ENCODE results near the gene SAXO1.

SAXO1 gene

DNA sequence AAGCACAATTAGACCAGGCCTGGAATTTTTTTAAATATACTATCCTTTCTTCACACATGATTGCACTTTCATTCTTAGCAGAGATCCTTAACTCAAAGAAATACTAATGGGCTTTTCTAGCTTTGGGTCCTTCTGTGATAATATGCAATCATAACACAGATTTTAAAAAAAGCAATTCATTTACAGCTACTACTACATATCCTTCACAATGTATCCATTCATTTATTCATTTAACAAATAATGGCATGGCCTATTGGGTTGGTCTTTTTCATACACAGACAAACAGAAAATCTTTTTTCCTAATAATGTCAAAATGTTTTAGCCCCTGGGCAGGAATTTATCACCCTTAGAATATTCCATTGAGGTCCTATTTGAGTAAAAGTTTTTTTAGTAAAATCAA, 47.0 kb downstream of the SAXO1 start:
- peak overlapping the region; percentile 25 for H3K27ac ChIP-seq
- TF ChIP-seq, protein P1, sequence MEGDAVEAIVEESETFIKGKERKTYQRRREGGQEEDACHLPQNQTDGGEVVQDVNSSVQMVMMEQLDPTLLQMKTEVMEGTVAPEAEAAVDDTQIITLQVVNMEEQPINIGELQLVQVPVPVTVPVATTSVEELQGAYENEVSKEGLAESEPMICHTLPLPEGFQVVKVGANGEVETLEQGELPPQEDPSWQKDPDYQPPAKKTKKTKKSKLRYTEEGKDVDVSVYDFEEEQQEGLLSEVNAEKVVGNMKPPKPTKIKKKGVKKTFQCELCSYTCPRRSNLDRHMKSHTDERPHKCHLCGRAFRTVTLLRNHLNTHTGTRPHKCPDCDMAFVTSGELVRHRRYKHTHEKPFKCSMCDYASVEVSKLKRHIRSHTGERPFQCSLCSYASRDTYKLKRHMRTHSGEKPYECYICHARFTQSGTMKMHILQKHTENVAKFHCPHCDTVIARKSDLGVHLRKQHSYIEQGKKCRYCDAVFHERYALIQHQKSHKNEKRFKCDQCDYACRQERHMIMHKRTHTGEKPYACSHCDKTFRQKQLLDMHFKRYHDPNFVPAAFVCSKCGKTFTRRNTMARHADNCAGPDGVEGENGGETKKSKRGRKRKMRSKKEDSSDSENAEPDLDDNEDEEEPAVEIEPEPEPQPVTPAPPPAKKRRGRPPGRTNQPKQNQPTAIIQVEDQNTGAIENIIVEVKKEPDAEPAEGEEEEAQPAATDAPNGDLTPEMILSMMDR (conservative IDR thresholded peaks at IDR 0.05), result no peak

DNA sequence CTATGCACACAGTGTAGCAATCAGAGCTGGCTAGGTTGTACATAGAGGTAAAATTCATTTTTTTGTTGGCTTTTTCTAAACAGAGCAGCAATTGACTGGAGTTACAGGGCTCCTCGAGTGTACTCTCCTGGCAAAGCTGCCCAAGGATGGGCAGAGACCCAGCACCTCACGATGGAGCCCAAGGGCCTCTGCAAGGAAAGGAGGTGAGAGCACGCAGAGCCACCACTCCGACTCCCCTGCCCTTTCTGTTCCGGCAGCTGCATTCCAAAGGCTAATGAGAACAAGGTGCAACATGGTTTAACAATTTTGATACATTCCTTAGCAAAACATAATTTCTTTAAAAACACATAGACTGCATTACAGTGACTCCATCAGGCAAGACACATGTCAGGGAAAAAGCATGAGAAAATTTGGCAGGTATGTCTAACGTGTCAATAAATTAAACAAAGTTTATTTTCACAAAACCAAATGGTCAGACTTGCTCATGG, 47.5 kb downstream of the SAXO1 start:
- H3K27ac ChIP-seq, result peak overlapping the region; percentile 25
- TF ChIP-seq, protein P1 (conservative IDR thresholded peaks at IDR 0.05), result peak; percentile 18

DNA sequence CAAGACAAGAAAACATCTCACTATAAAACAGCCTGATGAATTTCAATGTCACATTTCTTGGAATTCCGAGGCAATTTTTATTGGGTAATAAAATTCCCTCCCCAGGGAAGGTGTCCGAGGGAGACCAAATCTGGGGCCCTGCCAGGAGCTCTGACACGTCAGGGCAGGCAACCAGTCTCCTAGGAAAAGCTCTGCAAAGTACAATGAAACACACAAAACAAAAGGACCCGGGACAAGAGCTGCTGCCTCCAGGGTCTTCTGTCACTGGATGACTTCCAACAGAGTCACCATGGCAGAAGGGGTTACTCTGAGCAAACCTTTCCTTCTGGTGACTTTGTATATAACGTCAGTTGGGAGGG, 50.8 kb downstream of the SAXO1 start:
- TF ChIP-seq, protein P1 (conservative IDR thresholded peaks at IDR 0.05), result no peak
- H3K27ac ChIP-seq, result no peak overlapping the region

DNA sequence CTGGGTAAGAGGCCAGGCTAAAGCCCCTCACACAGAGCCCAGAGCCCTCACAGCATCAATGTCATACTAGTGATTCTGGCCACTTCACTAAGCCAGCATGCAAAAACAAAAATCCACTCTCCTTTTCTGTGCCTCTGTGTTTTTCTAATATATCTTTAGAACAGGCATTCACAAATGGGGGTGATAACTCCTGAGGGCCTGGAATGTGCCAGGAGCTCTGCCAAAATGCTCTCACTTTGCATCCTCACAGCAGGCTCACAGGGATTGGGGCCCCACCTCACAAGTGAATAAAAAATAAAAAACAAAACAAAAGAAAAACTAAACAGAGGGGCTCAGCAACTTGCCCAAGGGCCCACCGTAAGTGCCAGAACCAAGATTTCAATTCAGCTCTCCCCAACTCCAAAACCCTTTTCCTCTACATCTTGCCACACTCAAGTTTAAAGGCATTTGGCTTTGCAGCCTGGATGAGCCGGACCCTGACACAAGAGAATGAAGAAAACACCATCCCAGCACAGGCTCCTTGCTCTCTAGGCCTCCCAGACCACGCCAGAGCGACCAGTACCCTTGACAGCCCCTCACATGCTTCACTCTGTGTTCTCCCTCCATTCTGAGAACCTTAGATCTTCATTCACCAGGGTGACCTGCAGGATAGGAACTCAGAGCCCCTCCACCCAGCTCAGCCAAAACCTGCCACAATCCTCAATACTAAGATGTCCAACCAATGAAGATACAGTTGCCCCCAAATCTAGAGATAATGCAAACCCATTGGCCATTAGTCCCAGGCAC, 51.3 kb downstream of the SAXO1 start:
- TF ChIP-seq, protein P1 (conservative IDR thresholded peaks at IDR 0.05), result no peak

DNA sequence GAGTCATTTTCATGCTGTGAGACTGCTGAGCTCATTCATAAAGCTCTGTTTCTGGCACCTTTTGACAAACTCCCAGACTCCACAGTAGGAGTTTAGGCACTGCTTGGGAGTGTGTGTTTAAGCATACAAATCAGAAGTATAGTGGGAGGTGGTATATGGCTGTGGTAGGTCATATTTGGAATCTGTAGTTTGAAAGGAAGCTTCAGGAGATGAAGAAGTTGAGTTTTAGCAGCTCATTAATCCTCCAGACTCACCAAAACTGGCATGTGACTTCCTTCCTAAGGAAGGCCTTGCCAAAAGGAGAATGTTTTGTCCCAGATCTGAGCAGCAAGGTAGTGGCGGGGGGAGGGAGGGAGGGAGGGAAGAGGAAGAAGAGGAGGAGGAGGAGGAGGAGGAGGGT, 52.8 kb downstream of the SAXO1 start:
- TF ChIP-seq, protein P1 (conservative IDR thresholded peaks at IDR 0.05), result no peak

More for the DNA sequence above, 51.3 kb downstream of the SAXO1 start:
- H3K27ac ChIP-seq, result no peak overlapping the region

DNA sequence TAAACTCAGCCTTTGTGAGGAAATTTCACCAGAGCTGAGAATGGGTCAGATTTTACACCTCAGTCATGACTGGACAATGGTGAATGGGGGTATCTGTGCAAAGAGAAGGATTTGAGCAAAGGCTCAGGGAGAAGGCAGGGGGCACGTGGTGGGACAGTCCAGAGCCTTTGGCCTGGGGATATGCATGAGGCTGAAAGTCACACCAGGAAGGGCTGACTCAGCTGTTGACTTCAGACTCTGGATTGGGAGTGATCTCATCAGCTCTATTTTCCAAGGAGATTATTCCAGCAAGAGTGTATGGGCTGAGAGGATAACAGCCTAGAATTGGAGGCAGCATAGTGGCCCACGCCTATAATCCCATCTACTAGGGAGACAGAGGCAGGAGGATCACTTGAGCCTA, 53.6 kb downstream of the SAXO1 start:
- H3K27ac ChIP-seq, result no peak overlapping the region
- TF ChIP-seq, protein P1 (conservative IDR thresholded peaks at IDR 0.05), result no peak

More for the DNA sequence above, 52.8 kb downstream of the SAXO1 start:
- H3K27ac ChIP-seq, result no peak overlapping the region

DNA sequence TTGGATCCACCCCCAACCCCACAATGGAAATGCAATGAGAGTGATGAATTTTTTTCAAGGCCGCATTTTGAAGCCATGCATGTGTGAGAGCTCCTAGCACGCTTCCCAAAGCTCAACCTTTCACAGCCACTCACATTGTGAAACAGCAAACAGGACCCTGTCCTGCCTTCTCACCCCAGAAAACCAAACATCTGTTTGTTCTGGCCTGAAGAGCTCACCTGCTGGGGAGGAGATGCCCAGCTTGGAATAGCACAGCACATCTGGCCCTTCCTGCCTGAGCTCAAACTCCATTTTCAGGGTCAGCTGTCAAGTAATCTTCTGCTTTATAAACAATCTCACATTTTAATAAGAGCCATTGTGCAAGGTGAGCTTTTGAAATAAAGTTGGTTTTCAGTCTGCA, 54.8 kb downstream of the SAXO1 start:
- TF ChIP-seq, protein P1 (conservative IDR thresholded peaks at IDR 0.05), result no peak
- no peak overlapping the region for H3K27ac ChIP-seq

Measured in VCaP (cell line).